Measurements from ENCODE around the gene CELA3B. TPM values are rescaled to one million over a fixed set of nuclear protein-coding genes. Genes with fewer than 3 reads are reported as not detected.
"Not testable (repeated sequence)": the region's sequence is repeated elsewhere in the genome, so short reads cannot be mapped to it uniquely, and the experiment has no call there.

The CELA3B gene
- total RNA-seq, 3 donors from 2014 or later (not counting 1 experiment from before 2014, with no cell fraction given), result not detected

GRCh38 chr1:21970523-21970922, 6.3 kb upstream of the CELA3B start:
- H3K27me3 ChIP-seq (ENCODE audit: control insufficient read depth, insufficient read depth, low read length); H3K27ac ChIP-seq (ENCODE audit: low read length); H3K9me3 ChIP-seq (ENCODE audit: control insufficient read depth, insufficient read depth, low read length); H3K27ac Mint-ChIP-seq; H3K36me3 ChIP-seq (ENCODE audit: control insufficient read depth, insufficient read depth, low read length); H3K9me3 Mint-ChIP-seq; H3K4me3 ChIP-seq (ENCODE audit: low read length); intact Hi-C loops (cut with micrococcal nuclease); H3K27me3 Mint-ChIP-seq (ENCODE audit: low read depth in 2 of 2); H3K36me3 Mint-ChIP-seq; H3K4me1 Mint-ChIP-seq; H3K4me3 Mint-ChIP-seq; ATAC-seq; DNase-seq; H3K4me1 ChIP-seq (ENCODE audit: control insufficient read depth, insufficient read depth, low read length): not testable (repeated sequence)
- WGBS (ENCODE audit: insufficient coverage), result 81% methylated on average over 3 of the region's 4 CpGs

GRCh38 chr1:21972973-21973441, 3.8 kb upstream of the CELA3B start:
- DNase-seq; H3K4me3 ChIP-seq (ENCODE audit: low read length); H3K9me3 ChIP-seq (ENCODE audit: control insufficient read depth, insufficient read depth, low read length); H3K4me1 Mint-ChIP-seq; H3K36me3 ChIP-seq (ENCODE audit: control insufficient read depth, insufficient read depth, low read length); H3K36me3 Mint-ChIP-seq; H3K27me3 ChIP-seq (ENCODE audit: control insufficient read depth, insufficient read depth, low read length); H3K27me3 Mint-ChIP-seq (ENCODE audit: low read depth in 2 of 2); H3K27ac Mint-ChIP-seq; H3K4me3 Mint-ChIP-seq; intact Hi-C loops (cut with micrococcal nuclease); H3K9me3 Mint-ChIP-seq; H3K4me1 ChIP-seq (ENCODE audit: control insufficient read depth, insufficient read depth, low read length); ATAC-seq; H3K27ac ChIP-seq (ENCODE audit: low read length): not testable (repeated sequence)
- WGBS (ENCODE audit: insufficient coverage), result 88% methylated on average over 1 of the region's 2 CpGs

- intact Hi-C loops (cut with micrococcal nuclease); H3K36me3 Mint-ChIP-seq; H3K4me1 ChIP-seq (ENCODE audit: control insufficient read depth, insufficient read depth, low read length); H3K27me3 Mint-ChIP-seq (ENCODE audit: low read depth in 2 of 2); H3K4me1 Mint-ChIP-seq; H3K9me3 ChIP-seq (ENCODE audit: control insufficient read depth, insufficient read depth, low read length); H3K9me3 Mint-ChIP-seq; H3K4me3 Mint-ChIP-seq; H3K27ac Mint-ChIP-seq; H3K4me3 ChIP-seq (ENCODE audit: low read length); H3K27me3 ChIP-seq (ENCODE audit: control insufficient read depth, insufficient read depth, low read length); H3K27ac ChIP-seq (ENCODE audit: low read length); DNase-seq; H3K36me3 ChIP-seq (ENCODE audit: control insufficient read depth, insufficient read depth, low read length); ATAC-seq: not testable (repeated sequence)
- 87% methylated on average over 6 of the region's 8 CpGs for WGBS (ENCODE audit: insufficient coverage)
Measured at GRCh38 chr1:21973948-21974347, 2.9 kb upstream of the CELA3B start.

GRCh38 chr1:21974699-21975098, 2.1 kb upstream of the CELA3B start:
- H3K27me3 Mint-ChIP-seq (ENCODE audit: low read depth in 2 of 2); intact Hi-C loops (cut with micrococcal nuclease); H3K4me1 Mint-ChIP-seq; H3K36me3 ChIP-seq (ENCODE audit: control insufficient read depth, insufficient read depth, low read length); H3K4me3 ChIP-seq (ENCODE audit: low read length); H3K36me3 Mint-ChIP-seq; H3K9me3 ChIP-seq (ENCODE audit: control insufficient read depth, insufficient read depth, low read length); H3K27ac ChIP-seq (ENCODE audit: low read length); ATAC-seq; H3K27me3 ChIP-seq (ENCODE audit: control insufficient read depth, insufficient read depth, low read length); H3K27ac Mint-ChIP-seq; H3K4me3 Mint-ChIP-seq; H3K4me1 ChIP-seq (ENCODE audit: control insufficient read depth, insufficient read depth, low read length); DNase-seq; H3K9me3 Mint-ChIP-seq: not testable (repeated sequence)
- 40% methylated on average over 1 of the region's 6 CpGs for WGBS (ENCODE audit: insufficient coverage)

- DNase-seq; intact Hi-C loops (cut with micrococcal nuclease); H3K27me3 ChIP-seq (ENCODE audit: control insufficient read depth, insufficient read depth, low read length); H3K4me3 ChIP-seq (ENCODE audit: low read length); H3K4me1 ChIP-seq (ENCODE audit: control insufficient read depth, insufficient read depth, low read length); H3K27me3 Mint-ChIP-seq (ENCODE audit: low read depth in 2 of 2); H3K27ac ChIP-seq (ENCODE audit: low read length); H3K36me3 Mint-ChIP-seq; H3K27ac Mint-ChIP-seq; H3K4me1 Mint-ChIP-seq; ATAC-seq; H3K9me3 Mint-ChIP-seq; H3K4me3 Mint-ChIP-seq; H3K9me3 ChIP-seq (ENCODE audit: control insufficient read depth, insufficient read depth, low read length); H3K36me3 ChIP-seq (ENCODE audit: control insufficient read depth, insufficient read depth, low read length): not testable (repeated sequence)
- 92% methylated on average over 4 of the region's 9 CpGs for WGBS (ENCODE audit: insufficient coverage)
Measured at GRCh38 chr1:21975296-21975695, 1.5 kb upstream of the CELA3B start.

- H3K9me3 ChIP-seq (ENCODE audit: control insufficient read depth, insufficient read depth, low read length); H3K4me3 Mint-ChIP-seq; H3K27ac ChIP-seq (ENCODE audit: low read length); ATAC-seq; intact Hi-C loops (cut with micrococcal nuclease); DNase-seq; H3K4me3 ChIP-seq (ENCODE audit: low read length); H3K36me3 Mint-ChIP-seq; H3K27ac Mint-ChIP-seq; H3K36me3 ChIP-seq (ENCODE audit: control insufficient read depth, insufficient read depth, low read length); H3K9me3 Mint-ChIP-seq; H3K27me3 ChIP-seq (ENCODE audit: control insufficient read depth, insufficient read depth, low read length); H3K4me1 Mint-ChIP-seq; H3K27me3 Mint-ChIP-seq (ENCODE audit: low read depth in 2 of 2); H3K4me1 ChIP-seq (ENCODE audit: control insufficient read depth, insufficient read depth, low read length): not testable (repeated sequence)
- 90% methylated on average over 11 of the region's 11 CpGs for WGBS (ENCODE audit: insufficient coverage)
Measured at GRCh38 chr1:21978209-21978608, 1.4 kb downstream of the CELA3B start.

- DNase-seq; H3K9me3 ChIP-seq (ENCODE audit: control insufficient read depth, insufficient read depth, low read length); H3K36me3 Mint-ChIP-seq; H3K4me1 ChIP-seq (ENCODE audit: control insufficient read depth, insufficient read depth, low read length); intact Hi-C loops (cut with micrococcal nuclease); H3K27me3 Mint-ChIP-seq (ENCODE audit: low read depth in 2 of 2); H3K36me3 ChIP-seq (ENCODE audit: control insufficient read depth, insufficient read depth, low read length); H3K9me3 Mint-ChIP-seq; H3K27me3 ChIP-seq (ENCODE audit: control insufficient read depth, insufficient read depth, low read length); H3K4me3 Mint-ChIP-seq; H3K27ac Mint-ChIP-seq; H3K4me3 ChIP-seq (ENCODE audit: low read length); H3K27ac ChIP-seq (ENCODE audit: low read length); H3K4me1 Mint-ChIP-seq; ATAC-seq: not testable (repeated sequence)
- 77% methylated on average over 16 of the region's 21 CpGs for WGBS (ENCODE audit: insufficient coverage)
Measured at GRCh38 chr1:21980515-21981220, 3.8 kb downstream of the CELA3B start.

GRCh38 chr1:21981253-21981652, 4.4 kb downstream of the CELA3B start:
- not testable (repeated sequence) for H3K4me1 Mint-ChIP-seq; H3K4me3 ChIP-seq (ENCODE audit: low read length); H3K9me3 ChIP-seq (ENCODE audit: control insufficient read depth, insufficient read depth, low read length)

More at GRCh38 chr1:21981253-21981652, 4.4 kb downstream of the CELA3B start:
- H3K27me3 ChIP-seq (ENCODE audit: control insufficient read depth, insufficient read depth, low read length); DNase-seq; H3K36me3 ChIP-seq (ENCODE audit: control insufficient read depth, insufficient read depth, low read length); H3K4me1 ChIP-seq (ENCODE audit: control insufficient read depth, insufficient read depth, low read length); H3K27me3 Mint-ChIP-seq (ENCODE audit: low read depth in 2 of 2); H3K9me3 Mint-ChIP-seq; H3K36me3 Mint-ChIP-seq; ATAC-seq; H3K4me3 Mint-ChIP-seq; intact Hi-C loops (cut with micrococcal nuclease); H3K27ac ChIP-seq (ENCODE audit: low read length); H3K27ac Mint-ChIP-seq: not testable (repeated sequence)
- WGBS (ENCODE audit: insufficient coverage), result 98% methylated on average over 2 of the region's 4 CpGs
